GM19035 (cell line): ENCODE measurements around the gene RRP1.

ENCODE experiments used
- ATAC-seq: cut with Tn5 transposase; IDR thresholded peaks from one replicate; pipeline ENCODE4 v1.9.1; 2021; ENCODE audit not compliant: unreplicated experiment

RRP1 gene, protein sequence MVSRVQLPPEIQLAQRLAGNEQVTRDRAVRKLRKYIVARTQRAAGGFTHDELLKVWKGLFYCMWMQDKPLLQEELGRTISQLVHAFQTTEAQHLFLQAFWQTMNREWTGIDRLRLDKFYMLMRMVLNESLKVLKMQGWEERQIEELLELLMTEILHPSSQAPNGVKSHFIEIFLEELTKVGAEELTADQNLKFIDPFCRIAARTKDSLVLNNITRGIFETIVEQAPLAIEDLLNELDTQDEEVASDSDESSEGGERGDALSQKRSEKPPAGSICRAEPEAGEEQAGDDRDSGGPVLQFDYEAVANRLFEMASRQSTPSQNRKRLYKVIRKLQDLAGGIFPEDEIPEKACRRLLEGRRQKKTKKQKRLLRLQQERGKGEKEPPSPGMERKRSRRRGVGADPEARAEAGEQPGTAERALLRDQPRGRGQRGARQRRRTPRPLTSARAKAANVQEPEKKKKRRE

GRCh38 chr21:43789276-43790009 lies at the start of gene RRP1:
Gene RRP1, plus strand, starts transcription at chr21:43789577. Its CDS starts 53 bp downstream, at chr21:43789630.
- ATAC-seq: peak; percentile 87

DNA sequence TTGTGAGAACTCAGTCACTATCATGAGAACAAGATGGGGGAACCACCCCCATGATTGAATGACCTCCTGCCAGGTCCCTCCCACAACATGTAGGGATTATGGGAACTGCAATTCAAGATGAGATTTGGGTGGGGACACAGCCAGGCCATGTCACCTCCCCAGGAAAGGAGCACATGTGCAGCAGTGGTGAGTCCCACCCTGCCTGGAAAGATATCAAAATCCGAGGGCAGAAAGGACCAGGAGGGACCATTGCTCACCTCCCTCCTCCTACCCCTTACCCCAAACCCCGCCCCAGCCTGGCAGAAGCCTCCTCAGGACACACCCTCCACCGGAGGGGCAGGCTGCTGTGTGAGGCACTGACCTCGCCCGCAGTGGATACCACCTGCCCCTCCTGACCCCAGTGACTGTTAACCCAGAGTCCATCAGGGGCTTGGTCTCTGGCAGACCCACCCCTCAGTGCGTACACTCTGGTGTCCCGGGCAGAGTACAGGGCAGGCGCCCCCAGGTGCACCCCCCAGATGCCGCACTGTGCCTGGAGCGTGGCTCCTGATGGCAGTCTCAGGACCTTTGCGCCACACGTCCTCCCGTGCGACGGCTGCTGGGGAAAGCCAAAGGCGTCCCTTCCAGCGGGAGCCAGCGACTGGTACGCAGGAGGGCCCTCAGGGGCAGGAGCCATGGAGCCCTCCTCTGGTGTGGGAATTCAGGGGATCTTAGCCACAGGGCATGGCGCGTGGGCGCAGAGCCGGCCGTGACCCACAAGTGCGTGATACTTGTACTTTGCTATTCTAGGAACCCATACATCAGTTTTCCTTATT lies 49.5 kb upstream of the RRP1 start:
- no peak for ATAC-seq

DNA sequence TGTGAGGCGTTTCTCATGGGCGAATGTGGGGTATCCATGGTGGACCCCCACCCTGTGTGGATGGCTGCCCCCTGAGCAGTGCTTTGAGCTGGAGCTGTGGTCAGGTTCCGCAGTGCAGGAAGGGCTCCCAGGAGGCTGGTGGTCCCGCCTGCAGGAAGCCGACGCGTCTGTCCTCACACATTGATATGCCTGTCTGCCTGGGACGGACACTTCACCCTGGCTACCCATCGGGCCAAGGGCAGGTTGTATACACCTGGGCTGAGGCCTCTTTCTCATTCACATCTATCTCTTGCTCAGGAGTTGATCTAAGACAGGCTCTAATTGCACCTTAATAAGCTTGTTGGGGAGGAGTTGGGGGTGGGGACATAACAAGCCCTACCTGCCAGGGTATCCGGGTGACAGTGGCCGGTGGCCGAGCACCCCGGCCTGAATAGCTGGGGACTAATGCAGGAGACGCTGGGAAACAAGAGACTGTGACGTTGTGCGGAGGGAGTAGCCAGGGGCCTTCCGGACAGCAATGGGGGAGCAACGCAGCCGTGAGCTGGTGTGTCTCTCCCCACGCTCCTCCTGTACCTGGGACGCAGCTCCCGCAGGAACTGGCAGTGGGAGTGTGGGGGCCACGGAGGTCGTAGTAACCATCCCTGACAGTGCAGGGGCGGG lies 48.8 kb upstream of the RRP1 start:
- ATAC-seq: no peak

- no peak for ATAC-seq
Measured at GRCh38 chr21:43741423-43742096, 47.8 kb upstream of the RRP1 start.

GRCh38 chr21:43743947-43744346 lies 45.4 kb upstream of the RRP1 start:
- ATAC-seq: no peak

GRCh38 chr21:43744725-43745124 lies 44.7 kb upstream of the RRP1 start:
- ATAC-seq: no peak

GRCh38 chr21:43745772-43746517 lies 43.4 kb upstream of the RRP1 start:
- ATAC-seq: no peak

DNA sequence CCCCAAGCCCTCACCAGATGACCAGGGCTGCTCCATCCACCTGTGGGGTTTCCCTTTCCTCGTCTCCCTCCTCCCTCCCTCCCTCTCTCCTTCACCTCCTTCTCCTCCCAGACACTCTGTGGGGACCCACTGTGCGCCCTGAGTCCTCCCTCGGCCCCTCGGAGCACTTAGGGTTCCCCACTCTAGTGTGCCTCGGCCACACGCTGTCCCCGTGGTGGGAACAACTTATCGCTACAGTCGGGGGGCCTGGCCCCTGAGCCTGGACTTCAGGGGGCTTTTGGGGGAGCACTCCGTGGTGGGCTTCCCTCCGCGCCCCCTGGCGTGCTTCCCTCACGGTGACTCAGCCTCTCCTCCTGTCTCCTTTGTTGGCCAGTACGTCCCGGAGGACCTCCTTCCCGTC lies 40.8 kb upstream of the RRP1 start:
- ATAC-seq: no peak

DNA sequence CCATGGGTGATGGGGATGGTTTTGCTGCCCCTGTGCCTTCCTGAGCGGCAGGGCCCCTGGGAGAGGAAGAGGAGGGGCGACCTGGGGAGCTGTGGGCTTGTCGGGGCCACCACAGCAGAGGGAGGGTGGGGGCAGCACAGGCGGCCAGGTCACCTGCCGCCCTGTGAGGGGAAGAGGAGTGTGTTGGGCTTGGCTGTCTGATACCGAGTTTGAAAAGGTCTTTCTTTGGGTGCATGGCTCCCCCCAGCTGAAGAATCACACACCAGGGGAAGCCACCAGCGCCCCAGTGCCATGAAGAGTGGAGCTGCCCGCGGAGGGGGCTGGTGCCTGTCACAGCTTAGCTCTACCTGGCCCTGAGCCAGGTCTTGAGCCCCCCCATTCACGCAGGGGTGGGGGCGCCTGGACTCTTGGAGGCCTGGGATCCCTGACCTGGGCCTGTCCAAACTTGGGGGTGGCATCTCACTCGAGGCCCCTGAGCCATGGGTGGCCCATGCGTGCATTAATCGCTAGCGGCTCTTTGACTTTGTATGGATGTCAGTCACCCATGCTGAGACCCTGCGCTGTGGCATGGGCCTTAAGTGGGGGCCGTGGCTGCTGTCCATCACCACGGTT lies 39.6 kb upstream of the RRP1 start:
- no peak for ATAC-seq

DNA sequence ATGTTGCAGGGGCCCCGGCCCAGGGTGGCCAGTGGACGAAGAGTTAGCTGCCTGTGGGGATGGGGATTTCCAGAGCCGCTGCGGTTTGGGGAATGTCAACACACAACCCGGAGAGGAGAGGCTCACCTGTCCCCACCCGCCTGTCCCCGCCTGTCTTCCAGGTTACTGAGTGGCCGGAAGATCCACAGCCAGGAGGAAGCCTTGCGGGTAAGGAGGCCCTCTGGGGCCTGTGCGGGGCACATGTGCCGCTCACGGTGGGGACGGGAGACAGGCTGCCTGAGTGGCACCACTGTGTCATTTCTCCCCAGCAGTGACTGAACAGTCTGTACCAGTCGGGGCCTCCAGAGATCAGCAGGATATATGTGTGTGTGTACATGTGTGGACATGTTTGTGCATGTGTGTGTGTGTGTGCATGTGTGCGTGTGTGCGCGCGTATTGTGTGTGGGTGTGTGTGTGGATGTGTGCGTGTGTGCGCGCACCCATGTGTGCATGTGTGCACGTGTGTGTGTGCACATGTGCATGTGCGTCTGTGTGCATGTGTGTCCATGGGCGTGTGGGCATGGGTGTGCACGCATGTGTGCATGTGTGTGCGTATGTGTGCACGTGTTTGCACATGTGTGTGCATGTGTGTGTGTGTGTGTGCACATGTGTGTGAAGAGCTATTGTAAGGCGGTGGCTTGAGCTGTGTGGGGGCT lies 38.9 kb upstream of the RRP1 start:
- no peak for ATAC-seq

GRCh38 chr21:43751955-43752591 lies 37.3 kb upstream of the RRP1 start:
- no peak for ATAC-seq

DNA sequence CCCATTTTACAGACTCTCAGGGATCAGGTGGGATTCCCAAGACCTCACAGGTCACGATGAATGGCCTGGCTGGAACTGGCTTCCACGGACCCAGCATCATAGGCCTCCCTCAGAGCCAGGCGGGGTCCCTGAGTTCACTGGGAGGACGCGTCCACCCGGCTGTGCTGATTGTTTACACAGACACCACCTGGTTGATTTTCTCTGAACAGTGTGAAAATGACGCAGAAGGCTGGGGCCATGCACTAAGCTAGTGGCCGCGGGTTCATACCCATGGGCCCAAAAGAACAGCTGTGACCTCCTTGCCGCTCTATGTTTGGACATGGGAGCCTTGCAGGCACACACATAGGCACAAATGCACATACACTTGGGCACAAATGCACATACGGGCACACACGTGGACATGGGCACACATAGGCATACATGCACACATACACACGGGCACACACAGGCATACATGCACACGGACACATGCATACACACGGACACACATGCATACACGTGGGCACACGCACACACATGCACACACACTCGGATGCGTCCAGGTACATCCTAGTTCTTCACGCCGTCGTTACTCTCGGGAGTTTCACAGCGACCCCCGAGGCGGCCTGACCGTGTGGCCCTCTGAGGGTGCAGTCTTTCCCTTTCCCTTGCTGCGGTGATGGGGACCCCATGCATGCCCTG lies 36.5 kb upstream of the RRP1 start:
- no peak for ATAC-seq

DNA sequence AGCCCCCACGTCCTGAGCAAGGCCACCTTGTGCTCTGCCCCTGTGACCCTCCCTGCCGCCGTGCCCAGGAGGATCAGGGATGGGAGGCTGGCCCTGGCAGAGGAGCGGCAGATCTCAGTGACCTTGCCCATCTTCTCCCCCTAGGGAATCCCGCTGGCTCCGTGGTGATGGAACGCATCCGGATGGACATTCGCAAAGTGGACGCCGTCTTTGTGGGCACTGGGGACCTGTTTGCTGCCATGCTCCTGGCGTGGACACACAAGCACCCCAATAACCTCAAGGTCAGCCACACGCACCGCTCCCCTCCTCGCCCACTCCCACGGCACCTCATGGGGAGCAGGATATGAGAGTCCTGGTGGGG lies 36.0 kb upstream of the RRP1 start:
- no peak for ATAC-seq

- ATAC-seq: no peak
Measured at GRCh38 chr21:43754948-43755781, 34.2 kb upstream of the RRP1 start.

GRCh38 chr21:43755820-43756594 lies 33.4 kb upstream of the RRP1 start:
- no peak for ATAC-seq

DNA sequence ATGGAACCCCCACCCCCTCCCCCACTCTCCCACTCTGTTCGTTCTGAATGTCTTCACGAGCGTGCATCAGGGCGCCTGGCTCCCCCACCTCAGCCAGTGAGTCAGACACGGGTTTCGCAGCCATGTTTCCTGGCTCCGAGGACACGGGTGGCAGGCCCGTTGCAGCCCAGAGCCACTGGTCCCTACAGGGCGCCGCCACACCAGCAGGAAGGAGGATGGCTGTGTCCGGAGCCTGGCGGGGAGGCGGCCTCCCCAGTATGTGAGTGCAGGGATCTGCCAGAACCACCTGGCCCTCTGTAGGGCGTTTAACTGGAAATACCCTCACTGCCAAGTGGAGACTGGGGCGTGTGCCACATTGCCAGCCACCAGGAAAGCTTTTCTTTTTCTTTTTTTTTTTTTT lies 31.8 kb upstream of the RRP1 start:
- no peak for ATAC-seq
